Measurements from ENCODE around the gene LST1.

Gene LST1

GRCh38 chr6:31610968-31611367 lies 24.9 kb downstream of the LST1 start:
- DNase-seq (ENCODE audit: low read depth, low spot score): no peak
- H3K4me3 ChIP-seq (ENCODE audit: low read length): no peak overlapping the region

- no peak overlapping the region for H3K4me3 ChIP-seq (ENCODE audit: low read length)
- DNase-seq (ENCODE audit: low read depth, low spot score): no peak
Observed at GRCh38 chr6:31614075-31614619, 28.1 kb downstream of the LST1 start.

DNA sequence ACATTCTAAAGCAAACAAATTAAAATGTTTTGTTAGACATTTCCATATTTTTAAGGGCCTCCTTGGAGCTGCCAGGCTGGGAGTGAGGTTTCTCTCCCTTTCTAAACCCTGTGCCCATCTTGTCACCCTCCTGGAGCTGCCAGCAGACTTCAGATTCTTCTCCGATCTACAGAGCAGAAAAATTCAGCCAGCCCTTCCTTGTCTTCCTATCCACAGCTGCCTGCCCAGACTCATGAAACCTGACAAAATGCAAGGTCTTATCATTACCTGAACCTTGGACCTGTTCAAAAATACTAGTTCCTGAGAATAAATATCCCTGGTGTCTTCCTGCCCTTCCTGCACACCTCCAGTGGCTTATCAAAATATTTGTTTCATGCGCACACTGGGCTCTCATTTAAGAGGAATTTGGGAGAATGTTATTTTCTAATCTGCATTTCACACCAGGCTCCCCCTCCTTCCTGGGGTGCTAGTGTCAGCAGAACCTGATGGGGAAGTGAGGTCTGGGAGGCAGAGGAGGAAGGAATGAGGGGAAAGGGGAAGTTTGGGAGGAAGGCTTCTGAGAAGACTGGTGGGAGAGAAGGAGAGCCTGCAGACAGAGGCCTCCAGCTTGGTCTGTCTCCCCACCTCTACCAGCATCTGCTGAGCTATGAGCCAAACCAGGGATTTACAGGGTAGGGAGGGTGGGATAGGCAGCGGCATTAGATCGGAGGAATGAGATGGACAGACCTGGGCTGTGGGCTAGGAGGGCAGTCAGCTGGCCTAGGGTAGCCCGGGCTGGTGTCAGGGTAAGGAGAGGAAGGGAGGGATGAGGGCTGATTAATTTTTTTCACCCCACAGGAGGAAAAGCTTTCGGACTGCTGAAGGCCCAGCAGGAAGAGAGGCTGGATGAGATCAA lies 28.9 kb downstream of the LST1 start, which contains the start of gene AIF1:
Gene AIF1 (plus strand): TSS at position 551 of the 895 bp plus-strand sequence. CDS start 96 bp downstream, at position 647.
- no peak for DNase-seq (ENCODE audit: low read depth, low spot score)
- H3K4me3 ChIP-seq (ENCODE audit: low read length): peak within 1 kb of the TSS; percentile 85

GRCh38 chr6:31615748-31616147 lies 29.7 kb downstream of the LST1 start:
- peak; percentile 85 for DNase-seq (ENCODE audit: low read depth, low spot score)
- peak overlapping the region; percentile 85 for H3K4me3 ChIP-seq (ENCODE audit: low read length)

DNA sequence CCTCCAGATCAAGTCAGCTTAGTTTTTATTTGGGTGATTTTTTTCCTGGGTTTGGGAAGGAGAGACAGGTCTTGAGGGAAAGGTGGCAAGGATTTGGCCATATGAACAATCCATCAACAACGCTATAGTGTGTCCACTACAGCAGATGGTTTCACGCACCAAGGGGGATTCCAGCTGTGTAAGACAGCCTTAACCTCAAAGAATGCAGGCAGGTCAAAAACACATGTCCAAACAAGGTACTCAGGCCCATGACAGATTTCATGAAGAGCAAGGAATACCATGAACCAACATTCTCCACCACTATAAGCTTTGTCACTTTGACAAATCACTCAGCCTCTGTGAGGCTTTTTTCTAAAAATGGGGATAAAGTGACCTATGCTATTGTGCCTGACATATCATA lies 30.9 kb downstream of the LST1 start:
- DNase-seq (ENCODE audit: low read depth, low spot score): no peak
- H3K4me3 ChIP-seq (ENCODE audit: low read length): peak overlapping the region; percentile 85

- DNase-seq (ENCODE audit: low read depth, low spot score): peak; percentile 99
- peak overlapping the region; percentile 73 for H3K4me3 ChIP-seq (ENCODE audit: low read length)
Observed at GRCh38 chr6:31619805-31620585, 33.9 kb downstream of the LST1 start.

DNA sequence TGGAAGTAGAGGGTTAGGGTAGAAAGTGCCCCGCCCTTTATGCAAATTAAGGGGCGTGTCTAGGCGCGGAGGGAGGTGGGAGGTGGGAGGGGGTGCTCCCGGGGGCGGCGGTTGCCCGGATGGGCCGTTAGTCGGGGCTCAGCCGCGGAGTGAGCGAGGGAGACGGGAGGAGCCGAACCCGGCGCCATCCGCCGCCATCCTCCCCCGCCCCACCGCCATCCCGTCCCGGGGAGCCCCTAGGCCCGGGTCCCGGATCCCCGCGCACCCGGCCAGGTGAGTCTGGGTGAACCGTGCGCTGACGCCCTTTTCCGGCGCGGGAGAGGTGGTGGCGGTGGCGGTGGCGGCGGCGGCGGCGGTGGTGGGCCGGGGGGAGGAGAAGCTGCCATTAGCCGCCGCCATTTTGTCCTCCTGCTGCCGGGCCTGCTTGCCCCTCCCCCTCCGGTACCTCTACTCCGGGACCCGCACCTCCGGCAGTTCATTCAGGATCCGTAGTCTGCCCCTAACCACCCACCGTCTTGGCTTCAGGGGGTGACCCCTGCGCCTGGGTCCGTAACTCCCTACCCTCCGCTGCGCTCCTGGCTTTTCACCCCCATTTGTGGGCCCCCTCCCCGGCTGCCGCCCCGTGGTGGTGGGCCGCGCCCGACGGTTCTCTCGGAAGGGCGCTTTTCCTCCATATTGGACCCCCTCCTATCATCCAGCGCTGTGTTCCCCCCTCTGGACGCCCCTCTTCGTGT lies 34.7 kb downstream of the LST1 start, which contains the start of gene PRRC2A:
Gene PRRC2A (plus strand): TSS at position 130 of the 734 bp plus-strand sequence. CDS start 2,075 bp downstream, outside the sequence.
- DNase-seq (ENCODE audit: low read depth, low spot score): peak; percentile 73
- peak within 1 kb of the TSS; percentile 95 for H3K4me3 ChIP-seq (ENCODE audit: low read length)

- no peak for DNase-seq (ENCODE audit: low read depth, low spot score)
- peak overlapping the region; percentile 95 for H3K4me3 ChIP-seq (ENCODE audit: low read length)
Observed at GRCh38 chr6:31621320-31621939, 35.4 kb downstream of the LST1 start.

- DNase-seq (ENCODE audit: low read depth, low spot score): no peak
- peak overlapping the region; percentile 95 for H3K4me3 ChIP-seq (ENCODE audit: low read length)
Observed at GRCh38 chr6:31621991-31622390, 35.9 kb downstream of the LST1 start.

- DNase-seq (ENCODE audit: low read depth, low spot score): no peak
- no peak overlapping the region for H3K4me3 ChIP-seq (ENCODE audit: low read length)
Observed at GRCh38 chr6:31622684-31623091, 36.6 kb downstream of the LST1 start.

- no peak for DNase-seq (ENCODE audit: low read depth, low spot score)
- H3K4me3 ChIP-seq (ENCODE audit: low read length): no peak overlapping the region
Observed at GRCh38 chr6:31624070-31624469, 38.0 kb downstream of the LST1 start.

DNA sequence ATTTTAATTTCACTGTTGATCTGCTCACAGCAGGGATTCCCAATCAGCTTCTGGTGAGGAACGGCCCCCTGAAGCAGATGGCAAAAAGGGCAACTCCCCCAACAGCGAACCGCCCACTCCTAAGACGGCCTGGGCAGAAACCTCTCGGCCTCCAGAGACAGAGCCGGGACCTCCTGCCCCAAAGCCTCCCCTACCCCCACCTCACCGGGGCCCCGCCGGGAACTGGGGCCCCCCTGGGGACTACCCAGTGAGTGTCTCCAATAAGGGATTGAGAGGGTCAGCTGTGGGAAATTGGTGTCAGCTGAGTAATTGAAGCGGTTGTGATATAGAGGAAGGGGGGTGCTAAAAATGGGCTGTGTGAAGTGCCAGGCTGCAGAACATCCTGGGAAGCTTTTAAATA lies 40.9 kb downstream of the LST1 start:
- no peak for DNase-seq (ENCODE audit: low read depth, low spot score)
- H3K4me3 ChIP-seq (ENCODE audit: low read length): no peak overlapping the region

- DNase-seq (ENCODE audit: low read depth, low spot score): no peak
- no peak overlapping the region for H3K4me3 ChIP-seq (ENCODE audit: low read length)
Observed at GRCh38 chr6:31627690-31628287, 41.7 kb downstream of the LST1 start.

DNA sequence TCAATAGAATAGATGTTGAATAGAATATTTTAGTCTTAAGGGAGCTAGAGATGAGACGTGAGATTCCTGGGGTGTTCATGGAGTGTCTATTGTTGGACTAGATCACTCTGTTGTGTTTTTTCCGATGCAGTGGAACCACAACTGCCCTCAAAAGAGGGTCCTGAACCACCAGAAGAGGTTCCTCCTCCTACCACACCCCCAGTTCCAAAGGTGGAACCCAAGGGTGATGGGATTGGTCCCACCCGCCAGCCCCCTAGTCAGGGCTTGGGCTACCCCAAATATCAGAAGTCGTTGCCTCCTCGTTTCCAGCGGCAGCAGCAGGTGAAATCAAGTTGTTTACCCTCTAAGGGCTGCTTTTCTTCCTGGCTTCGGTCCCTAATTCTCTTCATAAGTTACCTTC lies 42.9 kb downstream of the LST1 start:
- H3K4me3 ChIP-seq (ENCODE audit: low read length): no peak overlapping the region

DNA sequence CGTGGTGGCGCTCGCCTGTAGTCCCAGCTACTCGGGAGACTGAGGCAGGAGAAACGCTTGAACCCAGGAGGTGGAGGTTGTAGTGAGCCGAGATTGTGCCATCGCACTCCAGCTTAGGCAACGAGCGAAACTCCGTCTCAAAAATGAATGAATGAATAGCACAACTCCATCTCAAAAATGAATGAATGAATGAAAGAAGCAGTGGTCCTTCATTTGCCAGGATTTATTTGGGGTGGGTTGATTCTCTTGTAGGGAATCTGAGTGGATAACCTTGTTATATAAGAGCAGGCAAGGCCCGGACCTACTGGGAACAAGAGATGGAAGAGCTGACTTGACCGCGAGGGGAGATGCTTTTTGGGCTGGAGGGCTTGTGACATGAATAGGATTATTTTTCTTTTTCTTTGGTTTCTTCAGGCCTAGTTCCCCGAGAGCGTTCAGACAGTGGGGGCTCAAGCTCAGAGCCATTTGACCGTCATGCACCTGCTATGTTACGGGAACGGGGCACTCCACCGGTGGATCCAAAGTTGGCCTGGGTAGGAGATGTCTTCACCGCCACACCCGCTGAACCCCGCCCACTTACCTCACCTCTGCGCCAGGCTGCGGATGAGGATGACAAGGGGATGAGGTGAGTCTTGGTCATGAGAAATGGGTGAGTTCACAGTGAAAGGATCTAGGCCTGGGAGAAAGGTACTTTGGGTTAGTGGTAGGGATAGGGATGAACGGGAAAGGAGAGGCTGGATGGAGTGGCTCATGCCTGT lies 44.3 kb downstream of the LST1 start:
- no peak overlapping the region for H3K4me3 ChIP-seq (ENCODE audit: low read length)
- no peak for DNase-seq (ENCODE audit: low read depth, low spot score)

More for the DNA sequence above, 42.9 kb downstream of the LST1 start:
- DNase-seq (ENCODE audit: low read depth, low spot score): no peak

- DNase-seq (ENCODE audit: low read depth, low spot score): no peak
- no peak overlapping the region for H3K4me3 ChIP-seq (ENCODE audit: low read length)
Observed at GRCh38 chr6:31631209-31631608, 45.1 kb downstream of the LST1 start.

DNA sequence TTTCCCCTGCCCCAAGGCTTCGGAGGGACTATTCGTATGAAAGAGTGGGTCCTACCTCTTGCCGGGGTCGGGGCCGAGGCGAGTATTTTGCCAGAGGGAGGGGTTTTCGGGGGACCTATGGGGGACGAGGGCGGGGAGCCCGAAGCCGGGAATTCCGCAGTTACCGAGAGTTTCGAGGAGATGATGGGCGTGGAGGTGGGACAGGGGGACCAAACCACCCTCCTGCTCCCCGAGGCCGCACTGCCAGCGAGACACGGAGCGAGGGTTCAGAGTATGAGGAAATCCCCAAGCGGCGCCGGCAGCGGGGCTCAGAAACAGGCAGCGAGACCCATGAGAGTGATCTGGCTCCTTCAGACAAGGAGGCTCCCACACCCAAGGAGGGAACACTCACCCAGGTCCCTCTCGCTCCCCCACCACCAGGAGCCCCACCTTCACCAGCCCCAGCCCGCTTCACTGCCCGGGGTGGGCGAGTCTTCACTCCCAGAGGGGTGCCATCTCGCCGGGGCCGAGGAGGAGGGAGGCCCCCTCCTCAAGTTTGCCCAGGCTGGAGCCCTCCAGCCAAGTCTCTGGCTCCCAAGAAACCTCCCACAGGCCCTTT lies 45.7 kb downstream of the LST1 start:
- no peak overlapping the region for H3K4me3 ChIP-seq (ENCODE audit: low read length)
- no peak for DNase-seq (ENCODE audit: low read depth, low spot score)
